K562 (cell line): ENCODE data around the gene RGS17. TPM values are rescaled to one million over a fixed set of nuclear protein-coding genes. Genes with fewer than 3 reads are reported as not detected.

Experiments used
- ARHGAP35 ChIP-seq: fragments of 450-650 bp; IDR thresholded peaks from 2 replicates; pipeline ENCODE4 v1.6.1; 2018; ENCODE audit not compliant: partially characterized antibody
- CEBPG ChIP-seq, 3 experiments: fragments of 200-800 bp in 1 of 3; sonication (Bioruptor generic) in 1 of 3; sonication (generic) in 1 of 3; formaldehyde crosslinking in 1 of 3; IDR thresholded peaks in 2 of 3; conservative IDR thresholded peaks in 1 of 3; 2 replicates each; pipeline versions ENCODE4 v1.6.1 to v1.8.0; 2016 to 2022; ENCODE audit warnings: missing compliant biosample characterization in 2 of 3, missing genetic modification characterization in 2 of 3, mild to moderate bottlenecking in 1 of 3, missing genetic modification reagents in 1 of 3
- HNRNPL ChIP-seq: fragments of 200-400 bp; formaldehyde crosslinking; IDR thresholded peaks from 2 replicates; pipeline ENCODE4 v1.6.1; 2017; ENCODE audit warnings: low read depth, mild to moderate bottlenecking, low read length
- MGA ChIP-seq: fragments of 450-650 bp; IDR thresholded peaks from 2 replicates; pipeline ENCODE4 v1.6.1; 2016; ENCODE audit warnings: mild to moderate bottlenecking, moderate library complexity
- SMAD1 ChIP-seq: fragments of 150-350 bp; IDR thresholded peaks from 2 replicates; pipeline ENCODE4 v1.6.1; 2014; ENCODE audit warnings: low read length, low read depth; ENCODE audit not compliant: partially characterized antibody
- ZNF24 ChIP-seq: fragments of 450-650 bp; IDR thresholded peaks from 2 replicates; pipeline ENCODE4 v1.6.1; 2016
- ZNF354B ChIP-seq: fragments of 250-450 bp; sonication (Bioruptor Pico); IDR thresholded peaks from 2 replicates; pipeline ENCODE4 v1.4.0; 2020
- ZNF609 ChIP-seq: sonication (generic); formaldehyde crosslinking; IDR thresholded peaks from 2 replicates; pipeline ENCODE4 v1.8.1; 2023; ENCODE audit warnings: missing genetic modification reagents, mild to moderate bottlenecking, borderline replicate concordance
- ZNF696 ChIP-seq: fragments of 250-450 bp; sonication (Bioruptor Pico); conservative IDR thresholded peaks from 2 replicates; pipeline ENCODE4 v1.4.0; 2020; ENCODE audit warnings: mild to moderate bottlenecking, moderate library complexity
- polyA plus RNA-seq, 8 experiments: library from polyadenylated mRNA; depleted of rRNA in 4 of 8; stranded (reverse) in 5 of 8; unstranded in 3 of 8; fragments of >200 nt; fragmentation: Nextera tagmentation in 2 of 8; fragmentation: Illumina TruSeq in 1 of 8; extraction: Ambion mirVana in 2 of 8; extraction: Trizol in 1 of 8; gene quantifications; 2 replicates each; pipeline versions ENCODE4 v1.2.1 to v1.2.3, GENCODE V29; 2011 to 2014; ENCODE audit warnings: inconsistent platforms in 1 of 8, missing spikeins in 1 of 8
- total RNA-seq, 7 experiments: library from RNA; depleted of rRNA in 6 of 7; stranded (reverse); fragments of >200 nt in 6 of 7; fragmentation: Illumina TruSeq in 2 of 7; extraction: Trizol in 2 of 7; gene quantifications; 2 replicates each; pipeline versions ENCODE4 v1.2.1 to v1.2.3, GENCODE V29; 2011 to 2021; ENCODE audit warnings: low replicate concordance in 1 of 7
- TF ChIP-seq, protein P1 (sequence below): fragments of 450-650 bp; IDR thresholded peaks from 2 replicates; pipeline ENCODE4 v1.6.1; 2016; ENCODE audit warnings: low read depth, mild to moderate bottlenecking, moderate library complexity
- TF ChIP-seq, protein P2 (sequence below): fragments of 250-450 bp; sonication (Bioruptor Pico); IDR thresholded peaks from 2 replicates; pipeline ENCODE4 v1.9.0; 2021; ENCODE audit warnings: mild to moderate bottlenecking

The RGS17 gene
- total and polyA plus RNA-seq, 9 of the 15 experiments (the other 6 are each of a cell fraction or from before 2014, with no cell fraction given) = 0.01 to 0.14 (median 0.08) TPM; not detected in 6

DNA sequence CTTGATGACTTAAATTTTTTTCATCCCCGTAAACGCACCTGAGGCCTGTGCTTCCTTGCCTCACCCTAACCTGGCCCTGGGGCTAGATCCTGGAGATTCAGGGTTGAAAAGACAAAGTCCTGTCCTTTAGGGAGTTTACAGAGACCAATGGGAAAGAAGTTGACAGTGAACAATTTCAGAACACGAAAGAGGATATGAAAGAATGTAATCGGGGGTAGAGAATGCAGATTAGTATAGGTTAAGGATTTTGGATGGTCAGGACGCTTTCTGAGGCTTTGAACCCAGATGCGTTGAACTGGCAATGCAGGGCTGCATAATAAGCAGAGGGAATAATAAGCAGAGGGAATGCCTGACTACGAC is 146.6 kb downstream of the RGS17 start (continued):
- no peak for TF ChIP-seq MGA
- TF ChIP-seq ZNF354B = no peak
- no peak for TF ChIP-seq SMAD1
- no peak for TF ChIP-seq ARHGAP35
- TF ChIP-seq ZNF609 (CRISPR knock-in tag) = no peak
- TF ChIP-seq, protein P1, sequence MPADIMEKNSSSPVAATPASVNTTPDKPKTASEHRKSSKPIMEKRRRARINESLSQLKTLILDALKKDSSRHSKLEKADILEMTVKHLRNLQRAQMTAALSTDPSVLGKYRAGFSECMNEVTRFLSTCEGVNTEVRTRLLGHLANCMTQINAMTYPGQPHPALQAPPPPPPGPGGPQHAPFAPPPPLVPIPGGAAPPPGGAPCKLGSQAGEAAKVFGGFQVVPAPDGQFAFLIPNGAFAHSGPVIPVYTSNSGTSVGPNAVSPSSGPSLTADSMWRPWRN = 0 out of 2 replicates have a peak, but pooled peaks have one; percentile 13
- no peak for TF ChIP-seq CEBPG (CRISPR knock-in tag; IDR thresholded peaks at IDR 0.05)
- no peak for TF ChIP-seq CEBPG (tag; conservative IDR thresholded peaks at IDR 0.05 in 1 of 2, IDR thresholded peaks at IDR 0.05 in 1 of 2)
- TF ChIP-seq, protein P2, sequence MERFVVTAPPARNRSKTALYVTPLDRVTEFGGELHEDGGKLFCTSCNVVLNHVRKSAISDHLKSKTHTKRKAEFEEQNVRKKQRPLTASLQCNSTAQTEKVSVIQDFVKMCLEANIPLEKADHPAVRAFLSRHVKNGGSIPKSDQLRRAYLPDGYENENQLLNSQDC = no peak
- TF ChIP-seq HNRNPL = no peak
- no peak for TF ChIP-seq ZNF696 (CRISPR knock-in tag)
- TF ChIP-seq ZNF24 = no peak
